Upper lobe of left lung (tissue), 4 donors: ENCODE measurements around the gene RFTN1.

Experiments used
- CTCF ChIP-seq, 6 experiments: fragments of 450-650 bp in 4 of 6; fragments of 200-600 bp in 2 of 6; sonication (generic) in 2 of 6; IDR thresholded peaks; one replicate each; pipeline ENCODE4 v1.5.1; 2016 to 2019; ENCODE audit warnings: antibody characterized with exemption in 6 of 6
- EP300 ChIP-seq, 4 donors: sonication (generic); formaldehyde crosslinking; IDR thresholded peaks; one replicate each; pipeline ENCODE4 v1.5.1; 2017; ENCODE audit warnings: antibody characterized with exemption in 4 of 4, control low read depth in 2 of 4

DNA sequence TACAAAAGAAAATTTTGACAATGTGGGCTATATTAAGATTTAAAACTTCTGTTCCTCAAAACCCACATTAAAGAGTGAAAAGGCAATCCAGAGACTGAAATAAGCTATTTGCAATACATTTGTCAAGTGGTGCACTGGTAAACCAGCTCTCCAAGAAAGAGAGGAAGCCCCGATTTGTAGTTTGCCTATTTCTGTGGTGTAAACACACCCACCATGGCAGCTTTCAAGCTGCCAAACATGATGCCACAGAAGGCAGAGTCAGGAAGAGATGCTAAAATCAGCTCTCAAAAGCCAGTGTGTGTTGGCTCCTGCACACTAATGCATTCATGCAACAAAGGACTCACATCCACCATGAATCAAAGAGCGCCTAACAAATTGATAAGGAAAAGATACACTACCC lies 17.5 kb downstream of the RFTN1 start:
- TF ChIP-seq CTCF (IDR thresholded peaks at IDR 0.05), result no peak
- no peak for TF ChIP-seq EP300 (IDR thresholded peaks at IDR 0.05)
